Panc1 (cell line): Measurements from ENCODE around the gene UPK1B.

ENCODE experiments used
- POLR2AphosphoS5 ChIP-seq: IDR thresholded peaks from 2 replicates; pipeline ENCODE4 v1.6.1; 2012; ENCODE audit warnings: mild to moderate bottlenecking, low read depth, low read length, moderate library complexity
- REST ChIP-seq, 2 experiments: IDR thresholded peaks; 2 replicates each; pipeline ENCODE4 v1.6.1; 2011 to 2012; ENCODE audit warnings: low read depth in 2 of 2, control low read depth in 1 of 2, low read length in 1 of 2, mild to moderate bottlenecking in 1 of 2, moderate library complexity in 1 of 2; ENCODE audit not compliant: insufficient read depth in 1 of 2
- TF ChIP-seq, protein P1 (sequence below): fragments of 450-650 bp; IDR thresholded peaks from 2 replicates; pipeline ENCODE4 v1.5.1; 2017; ENCODE audit warnings: mild to moderate bottlenecking

GRCh38 chr3:119187266-119187665, 13.9 kb downstream of the UPK1B start:
- TF ChIP-seq, protein P1, sequence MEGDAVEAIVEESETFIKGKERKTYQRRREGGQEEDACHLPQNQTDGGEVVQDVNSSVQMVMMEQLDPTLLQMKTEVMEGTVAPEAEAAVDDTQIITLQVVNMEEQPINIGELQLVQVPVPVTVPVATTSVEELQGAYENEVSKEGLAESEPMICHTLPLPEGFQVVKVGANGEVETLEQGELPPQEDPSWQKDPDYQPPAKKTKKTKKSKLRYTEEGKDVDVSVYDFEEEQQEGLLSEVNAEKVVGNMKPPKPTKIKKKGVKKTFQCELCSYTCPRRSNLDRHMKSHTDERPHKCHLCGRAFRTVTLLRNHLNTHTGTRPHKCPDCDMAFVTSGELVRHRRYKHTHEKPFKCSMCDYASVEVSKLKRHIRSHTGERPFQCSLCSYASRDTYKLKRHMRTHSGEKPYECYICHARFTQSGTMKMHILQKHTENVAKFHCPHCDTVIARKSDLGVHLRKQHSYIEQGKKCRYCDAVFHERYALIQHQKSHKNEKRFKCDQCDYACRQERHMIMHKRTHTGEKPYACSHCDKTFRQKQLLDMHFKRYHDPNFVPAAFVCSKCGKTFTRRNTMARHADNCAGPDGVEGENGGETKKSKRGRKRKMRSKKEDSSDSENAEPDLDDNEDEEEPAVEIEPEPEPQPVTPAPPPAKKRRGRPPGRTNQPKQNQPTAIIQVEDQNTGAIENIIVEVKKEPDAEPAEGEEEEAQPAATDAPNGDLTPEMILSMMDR, result no peak
- TF ChIP-seq POLR2AphosphoS5 (no peak), REST (IDR thresholded peaks at IDR 0.05; ENCODE audit: insufficient read depth in 1 of 2, low read depth in 2 of 2, low read length in 1 of 2) (no peak)
